PC-3 (cell line): Measurements from ENCODE around the gene CNTNAP2. TPM values are rescaled to one million over a fixed set of nuclear protein-coding genes. Genes with fewer than 3 reads are reported as not detected.

Experiments
- ATAC-seq: fragments of 200-7000 bp; cut with Tn5 transposase; 2 replicates; pipeline ENCODE4 v1.9.1; 2020; ENCODE audit warnings: mild to moderate bottlenecking, moderate library complexity
- BruUV-seq: library from RNA; stranded (reverse); fragments of 400-500 nt; replicated peaks from 2 replicates; lab custom pipeline; 2021; lab: Mats Ljungman, UMichigan
- CTCF ChIA-PET: fragments of 300-600 bp; sonication (Branson Sonifier 250); formaldehyde crosslinking; loops from one replicate; lab custom pipeline; 2022; ENCODE audit warnings: antibody characterized with exemption; lab: Charles Lee
- POLR2A ChIA-PET: fragments of 300-600 bp; sonication (Branson Sonifier 250); formaldehyde crosslinking; loops from one replicate; lab custom pipeline; 2022; ENCODE audit warnings: antibody characterized with exemption; ENCODE audit not compliant: unreplicated experiment; lab: Charles Lee
- DNase-seq: peaks from one replicate; pipeline ENCODE4 v3.0.0-alpha.2; 2015
- H2AFZ ChIP-seq: fragments of 300-600 bp; sonication (generic); 2 replicates; pipeline ENCODE4 v1.6.0; 2016; ENCODE audit warnings: antibody characterized with exemption, low read length
- H3F3A ChIP-seq: fragments of 300-600 bp; sonication (generic); one replicate; pipeline ENCODE4 v1.6.0; 2017; ENCODE audit warnings: antibody characterized with exemption, low read length, control low read depth, mild to moderate bottlenecking; ENCODE audit not compliant: unreplicated experiment
- H3K27ac ChIP-seq: fragments of 300-600 bp; sonication (generic); 2 replicates; pipeline ENCODE4 v1.5.1; 2016; ENCODE audit warnings: mild to moderate bottlenecking, low read length
- H3K27me3 ChIP-seq: fragments of 300-600 bp; sonication (generic); 2 replicates; pipeline ENCODE4 v1.6.1; 2016; ENCODE audit warnings: low read length, mixed read lengths
- H3K36me3 ChIP-seq: fragments of 300-600 bp; sonication (generic); 2 replicates; pipeline ENCODE4 v1.6.1; 2016; ENCODE audit warnings: low read depth, mixed run types, low read length, mixed read lengths
- H3K4me1 ChIP-seq: fragments of 300-600 bp; sonication (generic); 2 replicates; pipeline ENCODE4 v1.5.1; 2016; ENCODE audit warnings: low read length; ENCODE audit not compliant: insufficient read depth
- H3K4me2 ChIP-seq: fragments of 300-600 bp; sonication (generic); 2 replicates; pipeline ENCODE4 v1.6.0; 2016; ENCODE audit warnings: low read length
- H3K4me3 ChIP-seq: fragments of 300-600 bp; sonication (generic); 2 replicates; pipeline ENCODE4 v1.5.1; 2016; ENCODE audit warnings: mild to moderate bottlenecking, low read length, mixed read lengths
- H3K79me2 ChIP-seq: fragments of 300-600 bp; sonication (generic); 2 replicates; pipeline ENCODE4 v1.6.1; 2017; ENCODE audit warnings: low read length, mixed read lengths
- H3K9ac ChIP-seq: fragments of 300-600 bp; sonication (generic); 2 replicates; pipeline ENCODE4 v1.6.0; 2016; ENCODE audit warnings: mild to moderate bottlenecking, low read length
- H3K9me2 ChIP-seq: fragments of 300-600 bp; sonication (generic); replicated peaks from 2 replicates; pipeline ENCODE4 v1.6.1; 2016; ENCODE audit warnings: mixed run types, low read length, mixed read lengths
- H3K9me3 ChIP-seq: fragments of 300-600 bp; sonication (generic); 2 replicates; pipeline ENCODE4 v1.6.1; 2016; ENCODE audit warnings: low read length, mixed read lengths
- H4K20me1 ChIP-seq: fragments of 300-600 bp; sonication (generic); 2 replicates; pipeline ENCODE4 v1.6.1; 2016; ENCODE audit warnings: low read length, mixed read lengths
- CTCF ChIP-seq: fragments of 300-600 bp; sonication (generic); conservative IDR thresholded peaks from 2 replicates; pipeline ENCODE4 v1.5.1; 2017; ENCODE audit warnings: antibody characterized with exemption, low read depth, mild to moderate bottlenecking, low read length
- EZH2 ChIP-seq: fragments of 300-600 bp; sonication (generic); IDR thresholded peaks from one replicate; pipeline ENCODE4 v1.6.1; 2017; ENCODE audit warnings: antibody characterized with exemption, mild to moderate bottlenecking, low read length; ENCODE audit not compliant: unreplicated experiment
- EZH2phosphoT487 ChIP-seq: fragments of 300-600 bp; sonication (generic); IDR thresholded peaks from 2 replicates; pipeline ENCODE4 v1.6.1; 2018; ENCODE audit warnings: mild to moderate bottlenecking, antibody characterized with exemption, low read length, borderline replicate concordance
- intact Hi-C: fragments of 100-400 bp; cut with micrococcal nuclease; formaldehyde crosslinking; loops from 2 replicates; pipeline ENCODE4 v1.9.0; 2023
- total RNA-seq: library from RNA; depleted of rRNA; stranded (reverse); fragments of >200 nt; gene quantifications from 2 replicates; pipeline ENCODE4 v1.2.3, GENCODE V29; 2014

The CNTNAP2 gene
- total RNA-seq, 1 experiment from 2014 or later: 1.5 TPM

- no peaks in the 10 kb centered on the region for H3K9me2 ChIP-seq
- no peaks in the 10 kb centered on the region for H3K4me1 ChIP-seq
- ChIA-PET CTCF (no interaction called here), POLR2A (no interaction called here)
- no peaks in the 10 kb centered on the region for H4K20me1 ChIP-seq
- no peaks in the 10 kb centered on the region for H3K36me3 ChIP-seq
- no peak overlapping the region for H3K4me2 ChIP-seq
- intact Hi-C loops: no loop called here
- no peak overlapping the region for H3K9ac ChIP-seq
- H3F3A ChIP-seq: no peaks in the 10 kb centered on the region
- no peaks in the 10 kb centered on the region for H3K27me3 ChIP-seq
- no peak overlapping the region for H2AFZ ChIP-seq
- H3K9me3 ChIP-seq: no peaks in the 10 kb centered on the region
- H3K79me2 ChIP-seq: no peaks in the 10 kb centered on the region
- no peak overlapping the region for H3K27ac ChIP-seq
- DNase-seq (no peak), ATAC-seq (no peak)
- H3K4me3 ChIP-seq: no peak overlapping the region
- no TSS peak for BruUV-seq
- TF ChIP-seq EZH2 (no peak), EZH2phosphoT487 (no peak), CTCF (no peak)
These were observed 1019.8 kb downstream of the CNTNAP2 start for GRCh38 chr7:147136352-147136751.

- Histone ChIP-seq H2AFZ (no peak overlapping the region), H3K4me2 (no peak overlapping the region), H3K9me2 (no peaks in the 10 kb centered on the region), H3K27me3 (no peaks in the 10 kb centered on the region), H4K20me1 (no peaks in the 10 kb centered on the region), H3K4me1 (no peaks in the 10 kb centered on the region), H3K79me2 (no peaks in the 10 kb centered on the region), H3K4me3 (no peak overlapping the region), H3K36me3 (no peaks in the 10 kb centered on the region), H3K27ac (no peak overlapping the region), H3F3A (no peaks in the 10 kb centered on the region), H3K9me3 (no peaks in the 10 kb centered on the region), H3K9ac (no peak overlapping the region)
- ChIA-PET POLR2A (no interaction called here), CTCF (no interaction called here)
- DNase-seq (no peak), ATAC-seq (no peak)
- intact Hi-C loops: no loop called here
- TF ChIP-seq EZH2phosphoT487 (no peak), CTCF (no peak), EZH2 (no peak)
- BruUV-seq: no TSS peak
These were observed 1028.6 kb downstream of the CNTNAP2 start for GRCh38 chr7:147145194-147145593.

GRCh38 chr7:147146169-147146568, 1029.6 kb downstream of the CNTNAP2 start:
- ChIA-PET CTCF (no interaction called here), POLR2A (no interaction called here)
- no peak overlapping the region for H3K4me3 ChIP-seq
- H3K9ac ChIP-seq: no peak overlapping the region
- no peak overlapping the region for H3K4me2 ChIP-seq
- no peak for TF ChIP-seq EZH2phosphoT487
- no peak for TF ChIP-seq CTCF
- no peaks in the 10 kb centered on the region for H3K9me3 ChIP-seq
- no peak overlapping the region for H3K27ac ChIP-seq
- no peaks in the 10 kb centered on the region for H3K4me1 ChIP-seq
- intact Hi-C loops: no loop called here
- ATAC-seq: no peak
- DNase-seq: no peak
- no peaks in the 10 kb centered on the region for H3F3A ChIP-seq
- H2AFZ ChIP-seq: no peak overlapping the region
- no peaks in the 10 kb centered on the region for H4K20me1 ChIP-seq
- H3K27me3 ChIP-seq: no peaks in the 10 kb centered on the region
- no peaks in the 10 kb centered on the region for H3K79me2 ChIP-seq
- H3K9me2 ChIP-seq: no peaks in the 10 kb centered on the region
- BruUV-seq: no TSS peak
- no peaks in the 10 kb centered on the region for H3K36me3 ChIP-seq
